DMS114 treated with DMSO at 0.1 percent for 48 hours (cell line): ENCODE results near the gene AKT2.

ENCODE experiments used
- DNase-seq: peaks from one replicate; lab custom pipeline; 2025; ENCODE audit not compliant: unreplicated experiment; lab: John Stamatoyannopoulos, UW

AKT2 gene

GRCh38 chr19:40255619-40256166, 29.5 kb downstream of the AKT2 start:
- DNase-seq, result no peak

- DNase-seq, result no peak
Measured at GRCh38 chr19:40254714-40255418, 30.3 kb downstream of the AKT2 start.

GRCh38 chr19:40253611-40254092, 31.5 kb downstream of the AKT2 start:
- DNase-seq, result no peak

- no peak for DNase-seq
Measured at GRCh38 chr19:40252395-40252794, 32.8 kb downstream of the AKT2 start.

GRCh38 chr19:40251991-40252390, 33.2 kb downstream of the AKT2 start:
- DNase-seq, result no peak

GRCh38 chr19:40251244-40251643, 33.9 kb downstream of the AKT2 start:
- no peak for DNase-seq

GRCh38 chr19:40249781-40250180, 35.4 kb downstream of the AKT2 start:
- DNase-seq, result no peak

- DNase-seq, result no peak
Measured at GRCh38 chr19:40249201-40249600, 35.9 kb downstream of the AKT2 start.

- DNase-seq, result no peak
Measured at GRCh38 chr19:40247735-40248262, 37.3 kb downstream of the AKT2 start.

- DNase-seq, result no peak
Measured at GRCh38 chr19:40247178-40247577, 38.0 kb downstream of the AKT2 start.

- no peak for DNase-seq
Measured at GRCh38 chr19:40246292-40247073, 38.7 kb downstream of the AKT2 start.

GRCh38 chr19:40245506-40246128, 39.5 kb downstream of the AKT2 start:
- no peak for DNase-seq

GRCh38 chr19:40244579-40245317, 40.4 kb downstream of the AKT2 start:
- DNase-seq, result no peak

GRCh38 chr19:40243181-40243580, 42.0 kb downstream of the AKT2 start:
- no peak for DNase-seq

- DNase-seq, result no peak
Measured at GRCh38 chr19:40242480-40242879, 42.7 kb downstream of the AKT2 start.

- no peak for DNase-seq
Measured at GRCh38 chr19:40241809-40242384, 43.2 kb downstream of the AKT2 start.

- no peak for DNase-seq
Measured at GRCh38 chr19:40241125-40241808, 43.9 kb downstream of the AKT2 start.

GRCh38 chr19:40240332-40240731, 44.8 kb downstream of the AKT2 start:
- DNase-seq, result no peak

- DNase-seq, result no peak
Measured at GRCh38 chr19:40239415-40240226, 45.5 kb downstream of the AKT2 start.
